ENCODE data around the gene CAB39. TPM values are rescaled to one million over a fixed set of nuclear protein-coding genes. Genes with fewer than 3 reads are reported as not detected.
A peak's percentile ranks its signal among the peaks of the same experiment; 100 is the strongest.

CAB39 gene
- total RNA-seq, 2 donors from 2014 or later, result 104 to 123 TPM

DNA sequence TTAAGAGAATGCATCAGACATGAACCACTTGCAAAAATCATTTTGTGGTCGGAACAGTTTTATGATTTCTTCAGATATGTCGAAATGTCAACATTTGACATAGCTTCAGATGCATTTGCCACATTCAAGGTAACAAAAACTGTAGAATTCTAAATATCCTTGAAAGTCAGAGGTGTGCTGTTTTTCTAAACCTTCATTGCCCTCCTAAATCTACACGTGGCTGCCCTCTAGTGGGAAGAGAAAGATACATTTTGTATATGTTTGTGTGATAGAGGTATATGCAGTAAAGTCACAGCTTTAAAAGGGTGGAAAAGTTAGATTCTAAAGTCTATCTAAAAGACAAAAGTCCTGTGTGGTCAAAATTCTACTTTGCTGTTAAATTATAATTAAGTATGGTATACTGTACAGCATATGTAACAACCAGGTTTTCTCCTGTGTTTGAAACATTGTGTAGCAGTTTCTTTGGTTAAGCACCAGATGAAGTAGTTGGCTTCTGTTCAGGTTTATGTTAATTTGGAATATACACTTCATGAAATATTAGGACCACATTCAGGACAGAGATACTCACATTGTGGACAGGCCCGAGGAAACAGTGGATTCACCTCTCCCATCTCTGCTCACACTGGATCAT is 86.2 kb downstream of the CAB39 start:
- Mint-ChIP-seq H3K27ac (no peak overlapping the region), H3K36me3 (peaks cover 25 to 45% of the 10 kb centered on the region in 2 donors), H3K9me3 (no peaks in the 10 kb centered on the region)
- DNase-seq (ENCODE audit: low spot score in 2 of 2) (peak in 1 of 2 donors; percentile 64), ATAC-seq (no peak)

DNA sequence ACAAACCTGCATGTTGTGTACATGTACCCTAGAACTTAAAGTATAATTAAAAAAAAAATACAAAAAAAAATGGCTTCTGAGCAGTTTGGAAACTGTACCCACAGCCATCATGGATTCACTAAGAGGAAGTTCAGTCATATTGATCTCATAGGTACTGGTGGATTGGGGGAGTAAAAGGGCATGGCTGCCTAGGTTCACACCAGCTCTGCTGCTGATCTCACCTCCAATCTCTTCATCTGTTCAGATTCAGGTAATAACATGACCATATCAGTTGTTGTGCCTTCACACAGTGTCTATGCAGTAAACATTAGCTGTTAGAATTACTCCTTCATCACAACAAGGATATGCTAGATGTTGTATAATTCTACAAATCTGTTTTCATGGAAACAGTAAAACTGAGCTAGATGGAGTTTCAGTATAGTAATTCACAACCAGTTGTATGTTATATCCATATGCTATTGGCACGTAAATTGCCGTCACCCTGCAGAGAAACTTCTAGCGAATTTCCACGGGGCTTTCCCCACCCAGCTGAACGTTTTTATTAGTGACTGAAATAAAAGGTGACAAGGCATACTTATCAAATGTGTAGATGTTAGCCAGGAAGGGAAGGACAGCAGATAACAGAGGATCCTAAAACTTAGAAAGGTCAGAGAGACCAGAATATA is 92.8 kb downstream of the CAB39 start:
- DNase-seq (ENCODE audit: low spot score in 2 of 2) (no peak), ATAC-seq (peak; percentile 44 to 58)
- H3K36me3 Mint-ChIP-seq, result peaks cover 17 to 39% of the 10 kb centered on the region in 2 donors

GRCh38 chr2:230807729-230808128 is 95.1 kb downstream of the CAB39 start:
- Mint-ChIP-seq H3K36me3 (peaks cover 12 to 21% of the 10 kb centered on the region in 2 donors), H3K27ac (peak overlapping the region; percentile 76 to 77), H3K9me3 (no peaks in the 10 kb centered on the region)
- DNase-seq (ENCODE audit: low spot score in 2 of 2) (no peak), ATAC-seq (peak in 1 of 2 donors; percentile 21)

More for the DNA sequence above, 92.8 kb downstream of the CAB39 start:
- Mint-ChIP-seq H3K9me3 (no peaks in the 10 kb centered on the region), H3K27ac (peak overlapping the region; percentile 7 to 37)

DNA sequence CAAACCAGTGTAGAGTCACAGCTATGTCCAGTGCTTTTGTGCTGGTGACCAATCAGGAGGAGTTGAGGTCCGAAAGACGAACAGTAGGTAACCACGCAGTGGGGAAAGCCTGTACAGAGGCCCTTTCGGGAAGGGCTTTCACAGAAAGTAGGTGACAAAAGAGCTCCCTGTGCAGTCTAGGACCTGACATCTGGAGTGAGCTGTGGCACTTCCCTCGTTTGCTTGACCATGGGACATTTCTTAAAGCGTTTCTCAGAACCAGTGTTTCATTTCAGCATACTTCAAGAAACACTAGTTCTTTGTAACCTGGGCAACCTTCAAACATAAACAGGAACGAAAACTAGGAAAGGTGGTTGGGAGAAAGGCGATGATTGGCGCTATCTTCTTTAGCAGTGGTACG is 96.4 kb downstream of the CAB39 start:
- ATAC-seq (no peak), DNase-seq (ENCODE audit: low spot score in 2 of 2) (no peak)
- Mint-ChIP-seq H3K27ac (no peak overlapping the region), H3K36me3 (peaks cover 5 to 8% of the 10 kb centered on the region in 2 donors), H3K9me3 (no peaks in the 10 kb centered on the region)

DNA sequence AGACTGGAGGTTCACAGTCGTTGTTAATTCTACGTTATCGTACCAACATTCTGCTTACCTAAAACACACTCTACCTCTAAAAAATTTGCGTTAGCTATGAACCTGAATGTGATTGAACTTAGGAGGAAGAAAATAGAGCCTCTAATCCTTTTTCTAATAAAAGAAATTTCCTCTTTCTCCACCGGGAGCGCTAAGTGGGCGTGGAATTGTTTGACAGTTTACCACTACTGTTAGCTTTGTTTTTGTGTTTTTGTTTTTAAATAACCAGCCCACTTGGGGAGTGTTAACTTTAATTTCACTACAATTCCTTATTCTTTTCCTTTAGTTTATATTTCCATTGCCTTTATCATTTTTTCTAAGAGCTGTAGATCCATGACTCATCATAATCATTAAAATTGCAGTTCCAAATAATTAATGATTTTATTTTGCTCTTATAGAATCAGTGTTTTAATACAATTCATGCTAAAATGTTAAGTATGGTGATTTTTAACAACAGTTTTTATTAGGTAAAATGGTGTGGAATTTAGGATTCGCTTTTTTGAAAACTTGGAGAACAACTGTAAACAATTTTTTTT is 97.1 kb downstream of the CAB39 start:
- H3K27ac Mint-ChIP-seq, result no peak overlapping the region
- H3K36me3 Mint-ChIP-seq, result peaks cover under 1 to 5% of the 10 kb centered on the region in 2 donors
- DNase-seq (ENCODE audit: low spot score in 2 of 2) (no peak), ATAC-seq (no peak)
- H3K9me3 Mint-ChIP-seq, result no peaks in the 10 kb centered on the region

DNA sequence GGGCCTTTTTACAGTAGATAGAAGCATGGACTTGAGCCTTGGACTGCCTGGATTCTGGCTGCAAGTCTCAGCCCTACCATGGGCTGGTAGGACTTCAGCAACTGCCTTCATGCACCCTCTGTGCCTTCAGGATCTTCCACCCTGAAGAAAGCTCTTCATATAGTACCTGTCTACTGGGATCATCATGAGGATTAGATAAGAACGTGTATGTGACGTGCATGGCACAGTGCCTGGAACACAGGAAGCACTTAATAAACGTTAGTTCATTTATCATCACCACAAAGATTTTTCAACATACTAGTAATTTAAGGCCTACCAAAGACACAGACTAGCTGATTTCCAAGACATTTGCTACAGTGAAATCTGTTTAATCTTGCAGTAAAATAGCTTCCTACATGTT is 98.9 kb downstream of the CAB39 start:
- ATAC-seq (no peak), DNase-seq (ENCODE audit: low spot score in 2 of 2) (no peak)
- no peaks in the 10 kb centered on the region for H3K9me3 Mint-ChIP-seq
- no peak overlapping the region for H3K27ac Mint-ChIP-seq
- H3K36me3 Mint-ChIP-seq, result peaks cover 0 to 5% of the 10 kb centered on the region in 2 donors

DNA sequence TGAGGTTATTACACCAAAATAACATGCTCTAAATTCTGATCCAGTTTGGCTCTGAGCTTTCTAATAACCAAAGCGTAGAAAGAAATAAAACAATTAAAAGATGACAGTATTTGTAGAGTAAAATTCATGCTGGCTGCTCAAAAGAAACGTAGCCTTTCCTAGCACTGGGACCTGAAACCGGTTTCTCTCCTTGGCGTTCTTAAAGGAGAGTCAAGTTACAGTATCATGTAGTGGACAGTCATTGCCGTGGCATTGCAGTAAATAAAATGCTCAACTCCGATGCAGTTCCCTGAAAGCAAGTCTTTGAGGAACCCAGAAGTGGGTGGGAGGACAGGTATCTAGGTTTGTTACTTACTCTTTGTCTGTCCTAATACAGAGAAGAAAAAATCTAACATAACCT is 99.4 kb downstream of the CAB39 start:
- Mint-ChIP-seq H3K36me3 (peaks cover 0 to 5% of the 10 kb centered on the region in 2 donors), H3K27ac (peak overlapping the region in 1 of 2 donors; percentile 62), H3K9me3 (no peaks in the 10 kb centered on the region)
- ATAC-seq, result no peak
- DNase-seq (ENCODE audit: low spot score in 2 of 2), result no peak

- peak overlapping the region; percentile 18 to 40 for H3K27ac Mint-ChIP-seq
- peak in 1 of 2 donors; percentile 46 for ATAC-seq
- peaks cover 0 to 5% of the 10 kb centered on the region in 2 donors for H3K36me3 Mint-ChIP-seq
- H3K9me3 Mint-ChIP-seq, result no peaks in the 10 kb centered on the region
- DNase-seq (ENCODE audit: low spot score in 2 of 2), result no peak
Measured at GRCh38 chr2:230814616-230815015, 102.0 kb downstream of the CAB39 start.

DNA sequence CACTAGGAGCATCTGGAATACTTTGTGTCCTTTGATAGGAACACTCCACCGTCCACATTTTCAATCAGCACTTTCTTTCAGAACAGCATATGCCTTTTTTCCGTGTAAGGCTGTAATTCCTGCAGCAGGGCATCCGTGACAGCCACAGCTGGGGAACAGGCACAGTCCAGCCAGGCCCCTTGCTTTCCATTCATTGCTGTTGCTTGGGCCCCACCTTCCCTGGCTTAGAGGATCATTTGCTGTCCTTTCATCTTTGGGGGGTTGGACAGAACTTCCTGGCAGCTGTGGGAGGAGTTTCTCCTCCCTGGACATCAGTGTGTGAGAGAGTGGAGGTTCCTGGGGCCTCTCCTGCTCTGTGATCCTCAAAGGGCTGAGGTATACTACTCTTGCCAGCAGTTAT is 102.4 kb downstream of the CAB39 start:
- ATAC-seq (peak in 1 of 2 donors; percentile 33), DNase-seq (ENCODE audit: low spot score in 2 of 2) (no peak)
- peak overlapping the region in 1 of 2 donors; percentile 40 for H3K27ac Mint-ChIP-seq
- H3K9me3 Mint-ChIP-seq, result no peaks in the 10 kb centered on the region
- peaks cover 0 to 5% of the 10 kb centered on the region in 2 donors for H3K36me3 Mint-ChIP-seq

- peak overlapping the region in 1 of 2 donors; percentile 84 for H3K27ac Mint-ChIP-seq
- no peaks in the 10 kb centered on the region for H3K9me3 Mint-ChIP-seq
- ATAC-seq (no peak), DNase-seq (ENCODE audit: low spot score in 2 of 2) (no peak)
- H3K36me3 Mint-ChIP-seq, result no peaks in the 10 kb centered on the region
Measured at GRCh38 chr2:230816735-230817134, 104.1 kb downstream of the CAB39 start.

- no peak for ATAC-seq
- no peaks in the 10 kb centered on the region for H3K36me3 Mint-ChIP-seq
- no peak overlapping the region for H3K27ac Mint-ChIP-seq
- DNase-seq (ENCODE audit: low spot score in 2 of 2), result no peak
- no peaks in the 10 kb centered on the region for H3K9me3 Mint-ChIP-seq
Measured at GRCh38 chr2:230819433-230819832, 106.8 kb downstream of the CAB39 start.

- Mint-ChIP-seq H3K9me3 (no peaks in the 10 kb centered on the region), H3K36me3 (no peaks in the 10 kb centered on the region), H3K27ac (peak overlapping the region; percentile 42 to 47)
- ATAC-seq (no peak), DNase-seq (ENCODE audit: low spot score in 2 of 2) (no peak)
Measured at GRCh38 chr2:230821261-230821990, 108.8 kb downstream of the CAB39 start.

DNA sequence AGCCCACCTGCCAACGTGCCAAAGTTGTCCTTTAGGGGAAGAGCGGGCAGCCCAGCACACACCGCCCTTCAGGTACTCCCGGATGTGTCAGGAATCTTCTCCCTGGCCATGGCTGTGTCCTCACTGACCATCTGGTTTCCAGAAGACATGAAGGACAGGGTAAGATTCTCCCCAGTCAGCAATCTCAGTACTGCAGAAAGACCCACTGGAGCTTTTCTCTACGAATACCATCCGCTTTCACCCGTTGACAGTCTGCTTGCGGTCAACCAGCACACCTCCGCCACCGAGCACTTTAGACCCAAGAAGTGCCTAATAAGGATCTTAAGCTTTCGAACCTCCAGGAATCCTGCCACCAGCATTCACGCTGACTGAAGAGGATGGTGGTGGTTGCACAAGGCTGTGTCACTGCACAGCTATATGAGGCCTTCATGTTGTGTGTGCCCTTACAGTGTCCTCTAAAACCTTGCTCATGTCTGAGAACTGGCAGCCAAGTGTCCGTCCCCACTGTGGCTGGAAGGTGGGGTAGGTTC is 109.4 kb downstream of the CAB39 start:
- no peak for ATAC-seq
- H3K27ac Mint-ChIP-seq, result no peak overlapping the region
- DNase-seq (ENCODE audit: low spot score in 2 of 2), result no peak
- peaks cover 0 to 6% of the 10 kb centered on the region in 2 donors for H3K36me3 Mint-ChIP-seq
- no peaks in the 10 kb centered on the region for H3K9me3 Mint-ChIP-seq

DNA sequence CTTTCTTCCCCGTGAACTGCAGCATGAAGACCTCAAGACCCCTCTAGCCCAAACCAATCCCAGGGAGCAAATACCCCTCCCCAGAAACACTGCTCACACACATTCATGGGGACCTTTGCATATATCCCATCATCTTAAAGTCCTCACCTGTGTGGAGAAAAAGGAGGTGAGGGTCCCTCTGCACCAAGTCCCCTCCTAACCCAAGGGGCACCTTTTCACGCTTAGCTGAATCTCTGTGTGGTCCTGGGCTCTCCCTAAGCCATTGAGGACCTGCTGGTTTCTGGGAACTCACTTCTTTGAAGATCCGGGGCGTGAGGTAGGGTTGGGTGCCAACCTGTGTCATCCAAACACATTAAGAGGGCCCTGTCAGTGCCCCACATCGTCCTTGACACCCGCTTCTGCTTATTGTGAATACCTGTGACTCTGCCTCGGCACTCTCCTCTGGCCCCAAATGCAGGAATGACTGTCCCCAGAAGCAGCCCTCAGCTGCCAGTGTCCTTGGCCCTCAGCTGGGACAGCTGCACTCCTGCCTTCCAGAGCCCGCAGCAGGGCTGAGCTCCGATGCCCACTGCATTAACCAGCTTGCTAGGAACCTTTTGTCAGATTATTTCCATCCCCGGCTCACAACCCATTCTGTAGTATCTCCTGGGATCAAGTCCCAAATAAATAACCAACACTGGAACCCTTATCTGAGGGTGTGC is 110.8 kb downstream of the CAB39 start:
- Mint-ChIP-seq H3K27ac (peak overlapping the region in 1 of 2 donors; percentile 46), H3K36me3 (peaks cover 0 to 6% of the 10 kb centered on the region in 2 donors), H3K9me3 (no peaks in the 10 kb centered on the region)
- DNase-seq (ENCODE audit: low spot score in 2 of 2) (no peak), ATAC-seq (no peak)

DNA sequence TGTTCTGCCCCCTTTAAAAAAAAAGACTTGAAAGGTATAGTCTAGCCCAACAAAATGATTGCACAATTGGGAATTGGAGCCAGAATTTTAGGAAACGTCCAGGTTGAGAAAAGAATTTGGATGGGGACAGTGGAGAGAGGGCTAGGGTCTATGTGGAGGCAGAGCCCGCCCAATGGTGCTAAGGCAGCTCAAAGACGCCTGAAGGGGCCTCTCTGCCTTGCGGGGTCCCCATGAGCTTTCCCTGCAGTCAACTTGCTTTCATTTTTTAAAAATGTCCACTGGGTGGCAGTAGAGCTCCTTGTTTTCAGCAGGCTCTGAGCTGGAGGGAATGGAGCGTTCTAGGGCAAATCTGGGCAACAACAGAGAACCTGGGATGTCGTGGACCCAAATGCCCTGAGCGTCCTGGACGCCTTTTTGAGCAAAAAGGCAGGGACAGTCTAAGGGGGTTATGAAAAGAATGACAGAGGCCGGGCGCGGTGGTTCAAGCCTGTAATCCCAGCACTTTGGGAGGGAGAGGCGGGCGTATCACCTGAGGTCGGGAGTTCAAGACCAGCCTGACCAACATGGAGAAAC is 111.8 kb downstream of the CAB39 start:
- ATAC-seq (peak; percentile 61 to 75), DNase-seq (ENCODE audit: low spot score in 2 of 2) (peak in 1 of 2 donors; percentile 71)
- H3K27ac Mint-ChIP-seq, result peak overlapping the region in 1 of 2 donors; percentile 45
- peaks cover 0 to 6% of the 10 kb centered on the region in 2 donors for H3K36me3 Mint-ChIP-seq
- no peaks in the 10 kb centered on the region for H3K9me3 Mint-ChIP-seq

- ATAC-seq, result no peak
- H3K9me3 Mint-ChIP-seq, result no peaks in the 10 kb centered on the region
Measured at GRCh38 chr2:230825354-230825753, 112.7 kb downstream of the CAB39 start.

More at GRCh38 chr2:230825354-230825753, 112.7 kb downstream of the CAB39 start:
- Mint-ChIP-seq H3K36me3 (peaks cover 0 to 6% of the 10 kb centered on the region in 2 donors), H3K27ac (no peak overlapping the region)
- DNase-seq (ENCODE audit: low spot score in 2 of 2), result no peak

Measured in activated naive CD4-positive, alpha-beta T cell treated with anti-CD3 and anti-CD28 coated beads, Interleukin-2, amount 50 U/mL, for 72 hours (primary cell).